ENCODE results near the gene HEG1.

DNA sequence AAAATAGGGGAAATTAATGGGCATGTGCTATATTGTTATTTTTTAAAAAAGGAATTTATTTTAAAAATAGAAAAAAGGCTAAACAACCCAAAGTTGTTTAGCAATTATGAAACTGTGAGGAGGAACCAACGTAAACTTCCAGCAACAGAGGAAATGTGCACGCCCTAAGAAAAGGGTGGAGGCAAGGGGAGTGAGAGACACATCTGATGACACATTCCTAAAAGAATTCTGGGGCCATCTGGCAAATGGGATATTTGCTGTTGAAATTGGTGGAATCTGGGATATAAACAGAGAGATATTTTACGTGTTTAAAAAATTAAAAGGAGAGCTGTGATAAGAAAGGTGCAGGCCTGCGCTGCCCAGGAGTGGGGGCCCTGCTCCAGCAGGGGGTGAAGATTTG, 70.4 kb downstream of the HEG1 start:
- TF ChIP-seq POLR2A (IDR thresholded peaks at IDR 0.05) = no peak
- no peak for TF ChIP-seq EP300 (IDR thresholded peaks at IDR 0.05)
- TF ChIP-seq, protein P1, sequence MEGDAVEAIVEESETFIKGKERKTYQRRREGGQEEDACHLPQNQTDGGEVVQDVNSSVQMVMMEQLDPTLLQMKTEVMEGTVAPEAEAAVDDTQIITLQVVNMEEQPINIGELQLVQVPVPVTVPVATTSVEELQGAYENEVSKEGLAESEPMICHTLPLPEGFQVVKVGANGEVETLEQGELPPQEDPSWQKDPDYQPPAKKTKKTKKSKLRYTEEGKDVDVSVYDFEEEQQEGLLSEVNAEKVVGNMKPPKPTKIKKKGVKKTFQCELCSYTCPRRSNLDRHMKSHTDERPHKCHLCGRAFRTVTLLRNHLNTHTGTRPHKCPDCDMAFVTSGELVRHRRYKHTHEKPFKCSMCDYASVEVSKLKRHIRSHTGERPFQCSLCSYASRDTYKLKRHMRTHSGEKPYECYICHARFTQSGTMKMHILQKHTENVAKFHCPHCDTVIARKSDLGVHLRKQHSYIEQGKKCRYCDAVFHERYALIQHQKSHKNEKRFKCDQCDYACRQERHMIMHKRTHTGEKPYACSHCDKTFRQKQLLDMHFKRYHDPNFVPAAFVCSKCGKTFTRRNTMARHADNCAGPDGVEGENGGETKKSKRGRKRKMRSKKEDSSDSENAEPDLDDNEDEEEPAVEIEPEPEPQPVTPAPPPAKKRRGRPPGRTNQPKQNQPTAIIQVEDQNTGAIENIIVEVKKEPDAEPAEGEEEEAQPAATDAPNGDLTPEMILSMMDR (IDR thresholded peaks at IDR 0.05) = no peak
- TF ChIP-seq POLR2AphosphoS5 (IDR thresholded peaks at IDR 0.05) = peak in 1 of 4 donors; percentile 44

All from sigmoid colon (tissue), 4 donors.